ENCODE measurements around the gene ZFAND3. TPM values are rescaled to one million over a fixed set of nuclear protein-coding genes. Genes with fewer than 3 reads are reported as not detected.

ZFAND3 gene
- polyA plus RNA-seq, 1 donor from 2014 or later: 19.7 TPM

- Histone ChIP-seq H3K27ac (ENCODE audit: low read length) (no peak overlapping the region), H3K4me2 (ENCODE audit: low read length) (no peak overlapping the region), H4K20me1 (ENCODE audit: insufficient read depth) (no peaks in the 10 kb centered on the region), H3K4me3 (ENCODE audit: low read length) (no peak overlapping the region), H2AFZ (ENCODE audit: low read depth, low read length) (no peak overlapping the region), H3F3A (ENCODE audit: insufficient read depth, low read length, poor library complexity, severe bottlenecking) (no peaks in the 10 kb centered on the region), H3K9me2 (ENCODE audit: insufficient read depth, low read length) (no peaks in the 10 kb centered on the region), H3K9ac (ENCODE audit: low read length) (no peak overlapping the region), H3K36me3 (ENCODE audit: insufficient read depth, low read length) (no peaks in the 10 kb centered on the region), H3K27me3 (ENCODE audit: insufficient read depth, low read depth, low read length) (no peaks in the 10 kb centered on the region), H3K9me3 (ENCODE audit: low read length) (no peaks in the 10 kb centered on the region), H3K79me2 (replicated peaks; ENCODE audit: insufficient read depth, low read length) (peaks cover 7% of the 10 kb centered on the region)
- no peak for TF ChIP-seq REST (IDR thresholded peaks at IDR 0.05; ENCODE audit: borderline replicate concordance)
- TF ChIP-seq CTCF (IDR thresholded peaks at IDR 0.05; ENCODE audit: poor library complexity, severe bottlenecking): no peak
- no peak for TF ChIP-seq TAF1 (IDR thresholded peaks at IDR 0.05; ENCODE audit: low read depth)
- no peak for TF ChIP-seq POLR2AphosphoS5 (IDR thresholded peaks at IDR 0.05)
- no peak for TF ChIP-seq MXI1 (conservative IDR thresholded peaks at IDR 0.05; ENCODE audit: poor library complexity, severe bottlenecking)
- TF ChIP-seq RAD21 (conservative IDR thresholded peaks at IDR 0.05): no peak
- no peak for TF ChIP-seq EZH2 (IDR thresholded peaks at IDR 0.05; ENCODE audit: borderline replicate concordance, insufficient read depth, low read length, poor library complexity, severe bottlenecking)
- no peak for TF ChIP-seq EP300 (conservative IDR thresholded peaks at IDR 0.05; ENCODE audit: poor library complexity, severe bottlenecking)
- TF ChIP-seq SMC3 (conservative IDR thresholded peaks at IDR 0.05; ENCODE audit: poor library complexity): no peak
Measured at GRCh38 chr6:38057994-38058393, 238.5 kb downstream of the ZFAND3 start.

- Histone ChIP-seq H4K20me1 (ENCODE audit: insufficient read depth) (no peaks in the 10 kb centered on the region), H3F3A (ENCODE audit: insufficient read depth, low read length, poor library complexity, severe bottlenecking) (no peaks in the 10 kb centered on the region), H2AFZ (ENCODE audit: low read depth, low read length) (no peak overlapping the region), H3K27me3 (ENCODE audit: insufficient read depth, low read depth, low read length) (no peaks in the 10 kb centered on the region), H3K9me3 (ENCODE audit: low read length) (no peaks in the 10 kb centered on the region), H3K36me3 (ENCODE audit: insufficient read depth, low read length) (no peaks in the 10 kb centered on the region), H3K4me2 (ENCODE audit: low read length) (no peak overlapping the region), H3K9me2 (ENCODE audit: insufficient read depth, low read length) (no peaks in the 10 kb centered on the region), H3K27ac (ENCODE audit: low read length) (no peak overlapping the region), H3K79me2 (replicated peaks; ENCODE audit: insufficient read depth, low read length) (no peaks in the 10 kb centered on the region), H3K9ac (ENCODE audit: low read length) (no peak overlapping the region), H3K4me3 (ENCODE audit: low read length) (no peak overlapping the region)
- no peak for TF ChIP-seq RAD21 (conservative IDR thresholded peaks at IDR 0.05)
Measured at GRCh38 chr6:38062066-38062465, 242.5 kb downstream of the ZFAND3 start.

- Histone ChIP-seq H2AFZ (ENCODE audit: low read depth, low read length) (no peak overlapping the region), H3K36me3 (ENCODE audit: insufficient read depth, low read length) (no peaks in the 10 kb centered on the region), H3F3A (ENCODE audit: insufficient read depth, low read length, poor library complexity, severe bottlenecking) (no peaks in the 10 kb centered on the region), H3K79me2 (replicated peaks; ENCODE audit: insufficient read depth, low read length) (no peaks in the 10 kb centered on the region), H3K9me2 (ENCODE audit: insufficient read depth, low read length) (no peaks in the 10 kb centered on the region), H3K4me3 (ENCODE audit: low read length) (no peak overlapping the region), H3K9me3 (ENCODE audit: low read length) (no peaks in the 10 kb centered on the region), H3K27me3 (ENCODE audit: insufficient read depth, low read depth, low read length) (no peaks in the 10 kb centered on the region), H3K9ac (ENCODE audit: low read length) (no peak overlapping the region), H4K20me1 (ENCODE audit: insufficient read depth) (no peaks in the 10 kb centered on the region), H3K4me2 (ENCODE audit: low read length) (no peak overlapping the region), H3K27ac (ENCODE audit: low read length) (no peak overlapping the region)
- TF ChIP-seq EP300 (conservative IDR thresholded peaks at IDR 0.05; ENCODE audit: poor library complexity, severe bottlenecking): no peak
- TF ChIP-seq EZH2 (IDR thresholded peaks at IDR 0.05; ENCODE audit: borderline replicate concordance, insufficient read depth, low read length, poor library complexity, severe bottlenecking): no peak
- TF ChIP-seq TAF1 (IDR thresholded peaks at IDR 0.05; ENCODE audit: low read depth): no peak
- no peak for TF ChIP-seq REST (IDR thresholded peaks at IDR 0.05; ENCODE audit: borderline replicate concordance)
- TF ChIP-seq RAD21 (conservative IDR thresholded peaks at IDR 0.05): no peak
- no peak for TF ChIP-seq MXI1 (conservative IDR thresholded peaks at IDR 0.05; ENCODE audit: poor library complexity, severe bottlenecking)
- no peak for TF ChIP-seq CTCF (IDR thresholded peaks at IDR 0.05; ENCODE audit: poor library complexity, severe bottlenecking)
- no peak for TF ChIP-seq SMC3 (conservative IDR thresholded peaks at IDR 0.05; ENCODE audit: poor library complexity)
- TF ChIP-seq POLR2AphosphoS5 (IDR thresholded peaks at IDR 0.05): no peak
Measured at GRCh38 chr6:38063973-38064372, 244.4 kb downstream of the ZFAND3 start.

Measured in neural cell (in vitro differentiated cells).